ENCODE measurements around the gene MSI2. TPM values are rescaled to one million over a fixed set of nuclear protein-coding genes. Genes with fewer than 3 reads are reported as not detected.

The MSI2 gene
- total RNA-seq, 1 donor from 2014 or later: 67.9 TPM

GRCh38 chr17:57369509-57369945 lies 113.2 kb downstream of the MSI2 start:
- Histone ChIP-seq H3K4me3 (ENCODE audit: insufficient read depth, low read depth, low read length) (no peak overlapping the region), H3K27me3 (ENCODE audit: insufficient read depth, low read length) (no peaks in the 10 kb centered on the region), H3K9ac (ENCODE audit: low read length) (peak overlapping the region; percentile 38), H2AFZ (ENCODE audit: low read depth, low read length) (no peak overlapping the region), H3K4me1 (ENCODE audit: insufficient read depth, low read length) (peaks cover 29% of the 10 kb centered on the region), H3K79me2 (ENCODE audit: insufficient read depth, low read length) (peaks cover 12% of the 10 kb centered on the region), H3K4me2 (ENCODE audit: low read length) (peak overlapping the region; percentile 22), H3K9me3 (ENCODE audit: insufficient read depth, low read depth, low read length) (peaks cover 6% of the 10 kb centered on the region), H3K27ac (ENCODE audit: low read depth, low read length) (peak overlapping the region; percentile 51), H3K36me3 (ENCODE audit: insufficient read depth, low read length) (no peaks in the 10 kb centered on the region), H4K20me1 (ENCODE audit: insufficient read depth, low read length) (peaks cover 35% of the 10 kb centered on the region)
- TF ChIP-seq EZH2 (IDR thresholded peaks at IDR 0.05; ENCODE audit: insufficient read depth, low read length): no peak
- TF ChIP-seq, protein P1, sequence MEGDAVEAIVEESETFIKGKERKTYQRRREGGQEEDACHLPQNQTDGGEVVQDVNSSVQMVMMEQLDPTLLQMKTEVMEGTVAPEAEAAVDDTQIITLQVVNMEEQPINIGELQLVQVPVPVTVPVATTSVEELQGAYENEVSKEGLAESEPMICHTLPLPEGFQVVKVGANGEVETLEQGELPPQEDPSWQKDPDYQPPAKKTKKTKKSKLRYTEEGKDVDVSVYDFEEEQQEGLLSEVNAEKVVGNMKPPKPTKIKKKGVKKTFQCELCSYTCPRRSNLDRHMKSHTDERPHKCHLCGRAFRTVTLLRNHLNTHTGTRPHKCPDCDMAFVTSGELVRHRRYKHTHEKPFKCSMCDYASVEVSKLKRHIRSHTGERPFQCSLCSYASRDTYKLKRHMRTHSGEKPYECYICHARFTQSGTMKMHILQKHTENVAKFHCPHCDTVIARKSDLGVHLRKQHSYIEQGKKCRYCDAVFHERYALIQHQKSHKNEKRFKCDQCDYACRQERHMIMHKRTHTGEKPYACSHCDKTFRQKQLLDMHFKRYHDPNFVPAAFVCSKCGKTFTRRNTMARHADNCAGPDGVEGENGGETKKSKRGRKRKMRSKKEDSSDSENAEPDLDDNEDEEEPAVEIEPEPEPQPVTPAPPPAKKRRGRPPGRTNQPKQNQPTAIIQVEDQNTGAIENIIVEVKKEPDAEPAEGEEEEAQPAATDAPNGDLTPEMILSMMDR (IDR thresholded peaks at IDR 0.05; ENCODE audit: insufficient read depth, low read depth, low read length): no peak
- Mint-ChIP-seq H3K9me3 (ENCODE audit: unreplicated experiment) (peaks cover 6% of the 10 kb centered on the region), H3K4me1 (ENCODE audit: low read depth, unreplicated experiment) (peaks cover 39% of the 10 kb centered on the region), H3K27me3 (ENCODE audit: low read depth, unreplicated experiment) (no peaks in the 10 kb centered on the region), H3K4me3 (ENCODE audit: unreplicated experiment) (no peak overlapping the region), H3K36me3 (ENCODE audit: low read depth, unreplicated experiment) (peaks cover 11% of the 10 kb centered on the region), H3K27ac (ENCODE audit: unreplicated experiment) (peak overlapping the region; percentile 58)
- FAIRE-seq (no peak), DNase-seq (ENCODE audit: low read depth) (peak; percentile 22)

- no peak overlapping the region for H3K4me3 Mint-ChIP-seq (ENCODE audit: unreplicated experiment)
- peak overlapping the region; percentile 81 for H3K27ac Mint-ChIP-seq (ENCODE audit: unreplicated experiment)
- Histone ChIP-seq H2AFZ (ENCODE audit: low read depth, low read length) (no peak overlapping the region), H3K27me3 (ENCODE audit: insufficient read depth, low read length) (no peaks in the 10 kb centered on the region), H3K4me2 (ENCODE audit: low read length) (peak overlapping the region; percentile 22), H3K79me2 (ENCODE audit: insufficient read depth, low read length) (peaks cover 12% of the 10 kb centered on the region), H3K36me3 (ENCODE audit: insufficient read depth, low read length) (no peaks in the 10 kb centered on the region), H3K4me1 (ENCODE audit: insufficient read depth, low read length) (peaks cover 29% of the 10 kb centered on the region), H3K4me3 (ENCODE audit: insufficient read depth, low read depth, low read length) (no peak overlapping the region), H3K9me3 (ENCODE audit: insufficient read depth, low read depth, low read length) (peaks cover 6% of the 10 kb centered on the region), H4K20me1 (ENCODE audit: insufficient read depth, low read length) (peaks cover 35% of the 10 kb centered on the region), H3K27ac (ENCODE audit: low read depth, low read length) (peak overlapping the region; percentile 51), H3K9ac (ENCODE audit: low read length) (peak overlapping the region; percentile 38)
- FAIRE-seq (no peak), DNase-seq (ENCODE audit: low read depth) (peak; percentile 83)
- peaks cover 6% of the 10 kb centered on the region for H3K9me3 Mint-ChIP-seq (ENCODE audit: unreplicated experiment)
- H3K27me3 Mint-ChIP-seq (ENCODE audit: low read depth, unreplicated experiment): no peaks in the 10 kb centered on the region
- peaks cover 11% of the 10 kb centered on the region for H3K36me3 Mint-ChIP-seq (ENCODE audit: low read depth, unreplicated experiment)
- TF ChIP-seq, protein P1 (IDR thresholded peaks at IDR 0.05; ENCODE audit: insufficient read depth, low read depth, low read length): no peak
- no peak for TF ChIP-seq EZH2 (IDR thresholded peaks at IDR 0.05; ENCODE audit: insufficient read depth, low read length)
- peaks cover 41% of the 10 kb centered on the region for H3K4me1 Mint-ChIP-seq (ENCODE audit: low read depth, unreplicated experiment)
Observed at GRCh38 chr17:57370037-57370581, 113.8 kb downstream of the MSI2 start.

GRCh38 chr17:57370619-57371018 lies 114.3 kb downstream of the MSI2 start:
- Histone ChIP-seq H3K4me2 (ENCODE audit: low read length) (peak overlapping the region; percentile 22), H3K79me2 (ENCODE audit: insufficient read depth, low read length) (peaks cover 12% of the 10 kb centered on the region), H3K4me1 (ENCODE audit: insufficient read depth, low read length) (peaks cover 32% of the 10 kb centered on the region), H2AFZ (ENCODE audit: low read depth, low read length) (no peak overlapping the region), H3K9me3 (ENCODE audit: insufficient read depth, low read depth, low read length) (peaks cover 6% of the 10 kb centered on the region), H3K4me3 (ENCODE audit: insufficient read depth, low read depth, low read length) (no peak overlapping the region), H3K36me3 (ENCODE audit: insufficient read depth, low read length) (no peaks in the 10 kb centered on the region), H3K27ac (ENCODE audit: low read depth, low read length) (peak overlapping the region; percentile 51), H3K9ac (ENCODE audit: low read length) (no peak overlapping the region), H4K20me1 (ENCODE audit: insufficient read depth, low read length) (peaks cover 31% of the 10 kb centered on the region), H3K27me3 (ENCODE audit: insufficient read depth, low read length) (no peaks in the 10 kb centered on the region)
- H3K27me3 Mint-ChIP-seq (ENCODE audit: low read depth, unreplicated experiment): no peaks in the 10 kb centered on the region
- H3K9me3 Mint-ChIP-seq (ENCODE audit: unreplicated experiment): peaks cover 6% of the 10 kb centered on the region
- peak overlapping the region; percentile 81 for H3K27ac Mint-ChIP-seq (ENCODE audit: unreplicated experiment)
- peaks cover 10% of the 10 kb centered on the region for H3K36me3 Mint-ChIP-seq (ENCODE audit: low read depth, unreplicated experiment)
- TF ChIP-seq EZH2 (IDR thresholded peaks at IDR 0.05; ENCODE audit: insufficient read depth, low read length): no peak
- TF ChIP-seq, protein P1 (IDR thresholded peaks at IDR 0.05; ENCODE audit: insufficient read depth, low read depth, low read length): no peak
- no peak overlapping the region for H3K4me3 Mint-ChIP-seq (ENCODE audit: unreplicated experiment)
- peaks cover 43% of the 10 kb centered on the region for H3K4me1 Mint-ChIP-seq (ENCODE audit: low read depth, unreplicated experiment)
- DNase-seq (ENCODE audit: low read depth) (no peak), FAIRE-seq (no peak)
